Measurements from ENCODE around the gene RCN1. TPM values are rescaled to one million over a fixed set of nuclear protein-coding genes. Genes with fewer than 3 reads are reported as not detected.
A peak's percentile ranks its signal among the peaks of the same experiment; 100 is the strongest.

RCN1 gene
- 10 to 100 TPM; 14.4 to 76.5 (median 25.3) TPM for total RNA-seq
- 10 to 100 TPM; 23.1 to 31.9 TPM for polyA plus RNA-seq
- long read RNA-seq, donor 1, transcript RCN1-201 (6 exons, 2,572 nt): major isoform, 47 of 48 reads
- long read RNA-seq, donor 1, partial matches to known transcripts: 0 of 48 reads
- long read RNA-seq, donor 1, other reads (novel, unspliced or antisense): 1 of 48 reads
- long read RNA-seq, donor 2, transcript RCN1-201 (6 exons, 2,572 nt): major isoform, 150 of 150 reads
- long read RNA-seq, donor 2, partial matches to known transcripts: 0 of 150 reads
- long read RNA-seq, donor 2, other reads (novel, unspliced or antisense): 0 of 150 reads
- long read RNA-seq, donor 3, transcript RCN1-201 (6 exons, 2,572 nt): major isoform, 59 of 59 reads
- long read RNA-seq, donor 3, partial matches to known transcripts: 0 of 59 reads
- long read RNA-seq, donor 3, other reads (novel, unspliced or antisense): 0 of 59 reads

DNA sequence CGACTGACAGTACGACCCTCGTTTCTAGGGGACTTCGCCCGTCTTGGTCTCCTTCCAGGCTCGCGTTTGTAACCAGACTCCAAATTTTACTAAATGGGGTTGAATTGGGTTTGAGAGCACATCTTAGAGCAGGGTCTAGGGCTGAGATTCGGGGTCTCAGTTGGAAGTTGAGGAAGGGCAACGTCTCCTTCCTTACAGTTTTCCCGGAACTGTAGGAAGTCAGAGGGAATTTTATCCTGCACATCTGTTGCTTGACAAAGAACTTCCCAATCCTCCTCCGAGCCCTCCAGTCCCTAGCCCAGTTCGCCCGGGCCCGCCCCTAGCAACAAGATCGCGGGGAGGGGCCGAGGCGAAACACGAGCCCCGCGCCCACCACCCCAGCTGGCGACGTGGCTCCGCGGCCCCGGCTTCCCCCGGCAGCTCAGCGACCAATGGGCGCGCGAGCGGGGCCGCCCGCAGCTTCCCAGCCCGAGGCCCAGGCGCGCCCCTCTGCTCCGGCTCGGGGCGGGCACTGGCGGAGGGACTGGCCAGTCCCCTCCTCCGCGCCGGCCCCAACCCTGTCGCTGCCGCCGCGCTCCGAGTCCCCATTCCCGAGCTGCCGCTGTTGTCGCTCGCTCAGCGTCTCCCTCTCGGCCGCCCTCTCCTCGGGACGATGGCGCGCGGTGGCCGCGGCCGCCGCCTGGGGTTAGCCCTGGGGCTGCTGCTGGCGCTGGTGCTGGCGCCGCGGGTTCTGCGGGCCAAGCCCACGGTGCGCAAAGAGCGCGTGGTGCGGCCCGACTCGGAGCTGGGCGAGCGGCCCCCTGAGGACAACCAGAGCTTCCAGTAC lies at the start of gene RCN1:
Gene RCN1, plus strand, starts transcription at position 530 of the 826 bp plus-strand sequence. Its CDS starts 123 bp downstream, at position 653.
- Histone ChIP-seq H3K4me1 (peaks cover 0 to 59% (median 35%) of the 10 kb centered on the region in 12 donors), H3K27me3 (no peaks in the 10 kb centered on the region), H3K36me3 (no peaks in the 10 kb centered on the region), H3K9me3 (no peaks in the 10 kb centered on the region), H3K4me3 (peak within 1 kb of the TSS; percentile 52 to 94 (median 79)), H3K27ac (peak within 1 kb of the TSS; percentile 39 to 94 (median 88))
- ATAC-seq: peak; percentile 76 to 93 (median 88)
- 4 to 41% (median 7%) methylated on average over 11 to 76 of the region's 79 CpGs for WGBS, 4 donors
- TF ChIP-seq POLR2A (IDR thresholded peaks at IDR 0.05): peak in 1 of 2 donors; percentile 51
- TF ChIP-seq, protein P1, sequence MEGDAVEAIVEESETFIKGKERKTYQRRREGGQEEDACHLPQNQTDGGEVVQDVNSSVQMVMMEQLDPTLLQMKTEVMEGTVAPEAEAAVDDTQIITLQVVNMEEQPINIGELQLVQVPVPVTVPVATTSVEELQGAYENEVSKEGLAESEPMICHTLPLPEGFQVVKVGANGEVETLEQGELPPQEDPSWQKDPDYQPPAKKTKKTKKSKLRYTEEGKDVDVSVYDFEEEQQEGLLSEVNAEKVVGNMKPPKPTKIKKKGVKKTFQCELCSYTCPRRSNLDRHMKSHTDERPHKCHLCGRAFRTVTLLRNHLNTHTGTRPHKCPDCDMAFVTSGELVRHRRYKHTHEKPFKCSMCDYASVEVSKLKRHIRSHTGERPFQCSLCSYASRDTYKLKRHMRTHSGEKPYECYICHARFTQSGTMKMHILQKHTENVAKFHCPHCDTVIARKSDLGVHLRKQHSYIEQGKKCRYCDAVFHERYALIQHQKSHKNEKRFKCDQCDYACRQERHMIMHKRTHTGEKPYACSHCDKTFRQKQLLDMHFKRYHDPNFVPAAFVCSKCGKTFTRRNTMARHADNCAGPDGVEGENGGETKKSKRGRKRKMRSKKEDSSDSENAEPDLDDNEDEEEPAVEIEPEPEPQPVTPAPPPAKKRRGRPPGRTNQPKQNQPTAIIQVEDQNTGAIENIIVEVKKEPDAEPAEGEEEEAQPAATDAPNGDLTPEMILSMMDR (IDR thresholded peaks at IDR 0.05): no peak
- intact Hi-C loops (cut with DNase I): loop anchor here in 1 of 10 donors (5.0 kb wide), 1 partner anchor 62 kb away; no protein-coding TSS in a partner anchor
- DNase-seq: peak; percentile 78 to 86 (median 79)

DNA sequence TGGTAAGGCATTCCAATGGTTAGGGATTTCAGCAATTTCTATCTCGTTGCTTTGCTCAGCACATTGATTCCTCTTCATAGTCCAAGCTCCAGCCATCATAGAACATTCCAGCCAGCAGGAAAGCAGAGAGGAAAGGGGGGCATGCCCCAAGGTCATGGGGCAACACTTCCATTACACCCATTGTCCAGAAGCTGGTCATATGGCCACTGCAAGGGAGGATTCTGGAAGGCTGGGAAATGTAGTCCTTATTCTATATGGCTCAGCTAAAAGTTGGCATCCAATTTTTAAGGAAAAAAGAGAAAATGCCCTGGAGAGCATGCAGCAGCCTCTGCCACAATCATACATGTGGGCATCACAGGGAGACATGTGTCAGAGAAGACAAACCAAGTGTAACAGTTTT lies 47.1 kb upstream of the RCN1 start:
- WGBS, 4 donors: 36 to 73% (median 71%) methylated on average over 1 of the region's 1 CpG
- Histone ChIP-seq H3K4me1 (no peaks in the 10 kb centered on the region), H3K4me3 (no peak overlapping the region), H3K27ac (no peak overlapping the region), H3K36me3 (no peaks in the 10 kb centered on the region), H3K9me3 (no peaks in the 10 kb centered on the region), H3K27me3 (peaks cover 0 to 31% (median 0%) of the 10 kb centered on the region in 9 donors)
- intact Hi-C loops (cut with DNase I): no loop called here
- ATAC-seq (no peak), DNase-seq (no peak)
- TF ChIP-seq POLR2A (IDR thresholded peaks at IDR 0.05): no peak
- TF ChIP-seq, protein P1 (IDR thresholded peaks at IDR 0.05): no peak

DNA sequence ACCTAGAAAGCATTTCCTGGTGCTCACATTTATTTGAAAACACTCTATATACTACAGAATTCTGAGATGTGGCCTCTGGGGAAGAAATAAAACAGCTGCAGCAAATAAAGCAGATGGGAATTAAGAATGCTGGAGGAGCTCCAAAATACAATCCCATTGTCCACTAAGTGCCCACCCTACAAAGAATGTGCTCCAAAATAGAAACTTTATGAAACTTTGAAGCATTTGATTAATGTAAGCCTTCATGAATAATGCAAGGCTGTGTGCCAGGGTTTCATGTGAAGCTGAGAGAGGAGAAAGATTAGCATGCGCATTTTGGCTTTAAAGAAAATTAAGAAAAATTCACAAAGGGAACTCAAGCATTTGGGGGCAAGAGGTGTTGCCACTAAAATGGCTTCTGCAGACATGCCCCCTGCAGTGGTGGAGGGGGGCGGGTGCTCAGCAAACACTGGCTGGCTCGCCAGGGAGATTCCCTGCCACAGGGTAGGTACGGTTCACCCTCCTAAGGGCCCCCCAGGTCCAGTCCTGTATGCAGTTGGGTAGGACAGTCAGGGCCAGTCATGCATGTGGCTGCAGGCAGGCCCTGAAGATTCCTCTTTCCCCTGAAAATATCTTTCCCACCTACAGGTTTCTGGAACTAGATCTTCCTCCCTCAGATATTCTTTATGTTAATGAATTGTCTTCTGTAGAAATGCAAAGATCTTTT lies 46.6 kb upstream of the RCN1 start:
- intact Hi-C loops (cut with DNase I): no loop called here
- H3K4me3 ChIP-seq: no peak overlapping the region
- H3K9me3 ChIP-seq: no peaks in the 10 kb centered on the region
- no peak for DNase-seq
- TF ChIP-seq, protein P1 (IDR thresholded peaks at IDR 0.05): no peak
- no peak for TF ChIP-seq POLR2A (IDR thresholded peaks at IDR 0.05)
- no peak overlapping the region for H3K27ac ChIP-seq
- no peaks in the 10 kb centered on the region for H3K4me1 ChIP-seq
- 66 to 75% (median 70%) methylated on average over 4 of the region's 4 CpGs for WGBS, 4 donors
- peaks cover 0 to 33% (median 0%) of the 10 kb centered on the region in 9 donors for H3K27me3 ChIP-seq
- no peaks in the 10 kb centered on the region for H3K36me3 ChIP-seq
- ATAC-seq: no peak

Measured in heart left ventricle (tissue), 16 donors.